Choroid plexus epithelial cell (primary cell): Measurements from ENCODE around the gene MST1.

Experiments used
- DNase-seq: peaks from one replicate; pipeline ENCODE4 v3.0.0-alpha.2; 2010; ENCODE audit warnings: low read depth
- H3K4me3 ChIP-seq: 2 replicates; pipeline ENCODE4 v1.5.1; 2011; ENCODE audit warnings: low read depth, mild to moderate bottlenecking, control low read depth, low read length, moderate library complexity
- TF ChIP-seq, protein P1 (sequence below): conservative IDR thresholded peaks from 2 replicates; pipeline ENCODE4 v1.5.1; 2011; ENCODE audit warnings: low read depth, mild to moderate bottlenecking, control low read depth, inconsistent platforms, low read length, moderate library complexity

MST1 gene

DNA sequence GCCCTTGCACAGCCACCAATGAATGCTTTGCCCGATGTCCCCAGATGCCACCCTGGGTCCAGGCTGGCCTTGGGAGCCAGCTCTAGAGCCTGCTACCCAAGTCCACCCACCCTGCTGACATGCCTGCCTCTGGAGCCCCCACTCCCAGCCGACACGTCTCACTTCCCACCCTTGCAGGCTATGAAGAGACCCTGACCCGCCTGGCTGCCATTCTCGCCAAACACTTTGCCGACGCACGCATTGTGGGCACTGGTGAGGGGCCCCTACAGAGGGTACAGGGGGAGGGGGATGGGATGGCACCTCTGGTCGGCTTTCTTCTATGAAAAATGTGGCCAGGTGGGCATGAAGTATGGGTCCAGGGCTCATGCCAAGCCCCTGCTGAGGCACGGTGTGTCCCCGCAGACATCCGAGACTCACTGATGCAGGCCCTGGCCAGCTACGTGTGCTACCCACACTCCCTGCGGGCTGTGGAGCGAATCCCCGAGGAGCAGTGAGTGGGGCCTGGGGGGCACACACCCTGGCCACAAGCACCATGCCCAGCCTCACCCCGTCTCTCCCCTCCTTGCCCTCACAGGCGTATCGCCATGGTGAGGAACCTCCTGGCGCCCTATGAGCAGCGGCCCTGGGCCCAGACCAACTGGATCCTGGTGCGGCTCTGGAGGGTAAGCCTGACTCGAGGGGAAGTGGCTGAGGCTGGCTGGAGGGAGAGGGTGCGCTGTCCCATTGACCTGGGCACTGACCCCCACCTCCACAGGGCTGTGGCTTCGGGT, 24.2 kb upstream of the MST1 start:
- TF ChIP-seq, protein P1, sequence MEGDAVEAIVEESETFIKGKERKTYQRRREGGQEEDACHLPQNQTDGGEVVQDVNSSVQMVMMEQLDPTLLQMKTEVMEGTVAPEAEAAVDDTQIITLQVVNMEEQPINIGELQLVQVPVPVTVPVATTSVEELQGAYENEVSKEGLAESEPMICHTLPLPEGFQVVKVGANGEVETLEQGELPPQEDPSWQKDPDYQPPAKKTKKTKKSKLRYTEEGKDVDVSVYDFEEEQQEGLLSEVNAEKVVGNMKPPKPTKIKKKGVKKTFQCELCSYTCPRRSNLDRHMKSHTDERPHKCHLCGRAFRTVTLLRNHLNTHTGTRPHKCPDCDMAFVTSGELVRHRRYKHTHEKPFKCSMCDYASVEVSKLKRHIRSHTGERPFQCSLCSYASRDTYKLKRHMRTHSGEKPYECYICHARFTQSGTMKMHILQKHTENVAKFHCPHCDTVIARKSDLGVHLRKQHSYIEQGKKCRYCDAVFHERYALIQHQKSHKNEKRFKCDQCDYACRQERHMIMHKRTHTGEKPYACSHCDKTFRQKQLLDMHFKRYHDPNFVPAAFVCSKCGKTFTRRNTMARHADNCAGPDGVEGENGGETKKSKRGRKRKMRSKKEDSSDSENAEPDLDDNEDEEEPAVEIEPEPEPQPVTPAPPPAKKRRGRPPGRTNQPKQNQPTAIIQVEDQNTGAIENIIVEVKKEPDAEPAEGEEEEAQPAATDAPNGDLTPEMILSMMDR = no peak
- no peak for DNase-seq
- no peak overlapping the region for H3K4me3 ChIP-seq

DNA sequence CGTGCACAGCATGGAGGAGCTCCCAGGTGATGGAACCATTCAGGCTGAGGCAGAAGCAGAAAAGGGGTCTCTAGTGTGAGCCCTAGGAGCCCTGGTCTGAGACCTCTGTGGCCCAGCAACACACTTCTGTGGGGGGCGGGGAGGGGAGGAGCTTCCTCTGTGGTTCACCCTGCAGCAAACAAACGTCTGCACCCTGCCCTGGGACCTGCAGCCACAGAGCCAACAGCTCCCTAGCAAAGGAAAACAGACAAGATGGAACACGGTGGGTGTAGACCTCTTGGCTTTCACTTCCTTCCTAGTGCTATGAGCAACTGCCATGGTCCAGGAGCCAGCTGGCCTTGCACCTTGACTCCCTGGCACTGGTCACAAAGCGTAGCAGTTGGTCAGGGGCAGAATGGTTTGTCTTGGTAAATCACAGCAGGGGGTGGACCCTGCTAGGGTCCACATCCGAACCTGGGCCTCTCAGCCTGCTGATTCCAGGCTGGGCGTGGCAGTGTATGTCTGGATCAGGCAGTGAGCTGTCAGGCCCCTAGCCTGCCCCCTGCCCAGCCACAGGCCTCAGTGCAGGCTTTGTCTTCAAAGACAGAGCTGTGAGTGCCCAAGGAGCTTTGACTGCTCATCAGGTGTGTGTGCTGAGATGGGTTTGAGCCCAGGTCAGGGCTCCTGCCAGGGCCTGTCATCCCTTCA, 23.5 kb upstream of the MST1 start:
- DNase-seq = no peak
- TF ChIP-seq, protein P1 = no peak
- H3K4me3 ChIP-seq = no peak overlapping the region

DNA sequence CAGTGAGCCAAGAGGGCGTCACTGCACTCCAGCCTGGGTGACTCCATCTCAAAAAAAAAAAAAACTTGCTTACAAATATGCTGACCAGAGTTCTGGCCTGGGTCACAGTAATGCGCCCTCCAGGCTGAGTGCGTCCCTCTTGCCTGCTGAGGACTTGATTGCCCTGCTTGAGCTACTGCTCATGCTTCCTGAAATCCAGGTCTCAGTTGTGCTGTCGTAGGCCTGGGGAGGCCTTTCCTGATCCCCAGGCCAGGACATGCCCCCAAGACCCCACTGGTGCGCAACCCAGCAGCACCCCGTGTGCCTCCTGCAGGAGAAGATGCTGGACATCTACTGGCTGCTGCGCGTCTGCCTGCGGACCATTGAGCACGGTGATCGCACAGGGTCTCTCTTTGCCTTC, 22.9 kb upstream of the MST1 start:
- H3K4me3 ChIP-seq = no peak overlapping the region
- TF ChIP-seq, protein P1 = no peak
- DNase-seq = no peak

DNA sequence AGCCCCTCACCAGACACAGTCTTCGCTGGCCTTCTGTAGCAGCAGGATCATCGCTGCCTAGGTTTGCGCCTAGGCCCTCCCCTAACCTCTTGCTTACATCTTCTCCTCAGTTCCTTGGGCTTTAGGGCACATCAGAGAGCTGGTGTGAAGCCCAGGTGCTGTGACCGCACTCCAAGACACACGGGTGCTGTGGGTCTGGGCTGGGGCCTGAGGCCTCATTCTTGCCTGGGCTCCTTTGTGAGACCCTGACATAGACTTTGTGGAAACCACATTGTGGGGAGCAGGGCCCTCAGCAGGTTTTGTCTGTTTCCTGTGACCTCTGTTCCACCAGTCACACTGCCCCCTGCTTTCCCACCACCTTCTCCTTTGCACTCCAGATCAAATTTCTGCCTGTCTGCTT, 22.2 kb upstream of the MST1 start:
- no peak overlapping the region for H3K4me3 ChIP-seq
- TF ChIP-seq, protein P1 = no peak
- DNase-seq = no peak

DNA sequence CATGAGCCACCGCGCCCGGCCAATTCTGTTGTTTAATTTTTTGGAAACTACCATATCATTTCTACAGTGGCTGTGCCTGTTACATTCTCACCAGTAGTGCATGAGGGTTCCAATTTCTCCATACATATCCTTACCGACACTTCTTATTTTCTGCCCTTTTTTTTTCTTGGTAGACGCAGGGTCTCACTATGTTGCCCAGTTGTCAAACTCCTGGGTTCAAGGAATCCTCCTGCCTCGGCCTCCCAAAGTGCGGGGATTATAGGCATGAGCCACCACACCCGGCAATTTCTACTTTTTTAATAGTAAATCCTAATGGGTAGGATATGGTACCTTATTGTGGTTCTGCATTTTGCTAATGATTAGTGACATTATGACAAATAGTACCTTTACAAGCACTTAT, 20.6 kb upstream of the MST1 start:
- TF ChIP-seq, protein P1 = no peak
- no peak for DNase-seq
- no peak overlapping the region for H3K4me3 ChIP-seq

DNA sequence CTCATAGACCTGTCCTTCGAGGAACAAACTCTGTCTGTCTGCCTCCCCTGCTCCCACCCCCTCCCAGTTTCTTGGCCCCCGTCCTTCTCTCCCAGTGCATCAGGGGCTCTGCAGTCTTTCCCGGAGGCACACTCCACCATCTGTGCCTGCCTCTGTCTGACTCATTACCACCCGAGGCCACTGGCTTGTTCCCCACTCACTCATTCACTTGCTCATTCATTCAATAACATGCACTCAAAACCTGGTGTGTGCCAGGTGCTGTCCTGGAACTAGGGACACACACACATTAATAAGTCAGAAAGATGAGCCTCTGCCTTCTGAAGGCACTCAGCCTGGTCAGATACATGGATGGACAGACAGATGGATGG, 17.8 kb upstream of the MST1 start:
- no peak overlapping the region for H3K4me3 ChIP-seq
- DNase-seq = no peak
- TF ChIP-seq, protein P1 = no peak

DNA sequence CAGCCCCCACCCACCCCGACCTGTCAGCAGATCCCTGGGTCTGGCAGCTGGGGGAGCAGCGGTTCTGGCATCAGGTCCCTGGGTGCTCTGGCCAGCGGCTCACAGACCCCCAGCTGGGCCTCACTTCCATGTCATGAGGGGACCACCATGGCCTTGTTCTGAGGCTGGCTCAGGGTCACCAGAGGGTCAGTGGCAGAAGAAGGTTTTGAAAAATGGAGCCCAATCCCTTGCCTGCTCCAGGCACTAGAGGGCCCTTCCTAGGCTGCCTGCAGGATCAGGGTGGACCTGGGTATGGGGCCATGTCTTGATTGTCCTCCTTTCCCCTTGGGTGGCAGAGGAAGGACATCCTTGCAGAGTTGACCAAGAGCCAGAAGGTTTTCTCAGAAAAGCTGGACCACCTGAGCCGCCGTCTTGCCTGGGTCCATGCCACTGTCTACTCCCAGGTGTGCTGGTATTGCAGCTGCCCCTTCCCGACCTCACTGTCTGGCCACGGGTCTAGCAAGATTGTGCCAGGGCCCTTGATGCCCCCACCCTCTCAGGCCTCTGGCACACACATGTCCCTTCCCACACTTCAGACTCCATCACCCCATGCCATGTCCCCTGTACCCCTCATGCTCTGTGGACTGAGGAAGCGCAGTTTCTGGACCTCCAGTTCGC, 17.3 kb upstream of the MST1 start:
- TF ChIP-seq, protein P1 = no peak
- H3K4me3 ChIP-seq = no peak overlapping the region
- DNase-seq = no peak
